ENCODE measurements around the gene NISCH.

DNA sequence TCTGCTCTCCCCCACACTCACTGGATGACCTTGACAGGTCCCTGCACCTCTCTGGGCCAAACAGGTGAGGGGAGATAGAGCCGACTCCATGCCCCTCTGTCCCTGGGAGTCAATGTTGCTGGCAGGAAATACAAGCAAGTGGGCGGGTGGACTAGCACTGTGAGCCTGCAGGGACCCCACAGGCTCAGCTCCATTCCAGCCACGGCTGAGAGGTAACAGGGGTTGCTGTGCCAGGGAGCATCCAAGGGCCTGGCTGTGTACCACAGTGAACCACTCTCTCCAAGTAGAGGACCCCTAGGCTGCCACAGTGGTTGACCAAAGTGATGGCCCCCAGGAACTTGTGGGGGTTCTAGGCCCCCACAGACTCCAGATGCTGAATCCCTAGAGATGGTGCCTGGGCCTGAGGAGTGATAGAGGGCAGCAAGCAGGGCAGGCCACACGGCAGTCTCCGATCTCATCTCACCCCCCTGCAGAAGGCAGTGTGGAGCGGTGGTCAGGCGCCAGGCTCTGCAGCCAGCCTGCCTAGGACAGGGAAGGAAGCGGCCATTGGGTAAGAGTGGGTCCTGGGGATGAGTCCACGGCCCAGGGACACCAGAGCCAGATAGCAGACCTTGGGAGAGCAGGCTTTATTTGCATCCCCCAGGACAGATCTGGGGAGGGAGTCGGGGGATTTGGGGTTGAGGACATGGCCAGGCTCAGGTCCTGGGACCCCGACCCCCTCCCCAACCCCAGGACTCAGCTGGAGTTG, 4.7 kb upstream of the NISCH start:
- TF ChIP-seq, protein P1, sequence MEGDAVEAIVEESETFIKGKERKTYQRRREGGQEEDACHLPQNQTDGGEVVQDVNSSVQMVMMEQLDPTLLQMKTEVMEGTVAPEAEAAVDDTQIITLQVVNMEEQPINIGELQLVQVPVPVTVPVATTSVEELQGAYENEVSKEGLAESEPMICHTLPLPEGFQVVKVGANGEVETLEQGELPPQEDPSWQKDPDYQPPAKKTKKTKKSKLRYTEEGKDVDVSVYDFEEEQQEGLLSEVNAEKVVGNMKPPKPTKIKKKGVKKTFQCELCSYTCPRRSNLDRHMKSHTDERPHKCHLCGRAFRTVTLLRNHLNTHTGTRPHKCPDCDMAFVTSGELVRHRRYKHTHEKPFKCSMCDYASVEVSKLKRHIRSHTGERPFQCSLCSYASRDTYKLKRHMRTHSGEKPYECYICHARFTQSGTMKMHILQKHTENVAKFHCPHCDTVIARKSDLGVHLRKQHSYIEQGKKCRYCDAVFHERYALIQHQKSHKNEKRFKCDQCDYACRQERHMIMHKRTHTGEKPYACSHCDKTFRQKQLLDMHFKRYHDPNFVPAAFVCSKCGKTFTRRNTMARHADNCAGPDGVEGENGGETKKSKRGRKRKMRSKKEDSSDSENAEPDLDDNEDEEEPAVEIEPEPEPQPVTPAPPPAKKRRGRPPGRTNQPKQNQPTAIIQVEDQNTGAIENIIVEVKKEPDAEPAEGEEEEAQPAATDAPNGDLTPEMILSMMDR (IDR thresholded peaks at IDR 0.05; ENCODE audit: low read depth, low read length, poor library complexity, severe bottlenecking): no peak
- TF ChIP-seq EZH2phosphoT487 (IDR thresholded peaks at IDR 0.05; ENCODE audit: borderline replicate concordance, low read length): no peak

All from DOHH2 (cell line).